PC-9 (cell line): ENCODE data around the gene AGBL5. TPM values are rescaled to one million over a fixed set of nuclear protein-coding genes. Genes with fewer than 3 reads are reported as not detected.

ENCODE experiments used
- BruUV-seq: library from RNA; stranded (reverse); fragments of 400-500 nt; replicated peaks from 2 replicates; lab custom pipeline; 2021; lab: Mats Ljungman, UMichigan
- CTCF ChIA-PET: fragments of 300-600 bp; sonication (Branson Sonifier 250); formaldehyde crosslinking; loops from one replicate; lab custom pipeline; 2022; ENCODE audit warnings: antibody characterized with exemption; lab: Charles Lee
- POLR2A ChIA-PET: fragments of 300-600 bp; sonication (Branson Sonifier 250); formaldehyde crosslinking; loops from one replicate; lab custom pipeline; 2022; ENCODE audit warnings: antibody characterized with exemption; ENCODE audit not compliant: unreplicated experiment; lab: Charles Lee
- DNase-seq, 2 experiments: peaks; one replicate each; pipeline versions ENCODE4 v3.0.0 to v3.0.0-alpha.2; 2015 to 2022; ENCODE audit warnings: mixed read lengths in 1 of 2
- H2AFZ ChIP-seq: fragments of 200-600 bp; sonication (generic); 2 replicates; pipeline ENCODE4 v1.8.1; 2017; ENCODE audit warnings: antibody characterized with exemption
- H3F3A ChIP-seq: fragments of 200-600 bp; sonication (generic); 2 replicates; pipeline ENCODE4 v1.8.1; 2017; ENCODE audit warnings: antibody characterized with exemption, mild to moderate bottlenecking, low read depth; ENCODE audit not compliant: insufficient read depth
- H3K27ac ChIP-seq: fragments of 200-600 bp; sonication (generic); 2 replicates; pipeline ENCODE4 v1.6.1; 2016; ENCODE audit warnings: mixed run types
- H3K27me3 ChIP-seq: fragments of 200-600 bp; sonication (generic); 2 replicates; pipeline ENCODE4 v1.6.1; 2016; ENCODE audit warnings: low read depth, mixed run types; ENCODE audit not compliant: insufficient read depth
- H3K36me3 ChIP-seq: fragments of 200-600 bp; sonication (generic); 2 replicates; pipeline ENCODE4 v1.6.1; 2016; ENCODE audit warnings: low read depth, mixed run types
- H3K4me1 ChIP-seq: fragments of 200-600 bp; sonication (generic); replicated peaks from 2 replicates; pipeline ENCODE4 v1.6.1; 2016; ENCODE audit warnings: mixed run types; ENCODE audit not compliant: insufficient read depth
- H3K4me2 ChIP-seq: fragments of 200-600 bp; sonication (generic); 2 replicates; pipeline ENCODE4 v1.6.1; 2017; ENCODE audit warnings: mixed run types
- H3K4me3 ChIP-seq: fragments of 200-600 bp; sonication (generic); 2 replicates; pipeline ENCODE4 v1.6.1; 2016; ENCODE audit warnings: mixed run types
- H3K79me2 ChIP-seq: fragments of 200-600 bp; sonication (generic); 2 replicates; pipeline ENCODE4 v1.6.1; 2017; ENCODE audit warnings: low read depth, mixed run types
- H3K9me2 ChIP-seq: fragments of 200-600 bp; sonication (generic); 2 replicates; pipeline ENCODE4 v1.8.1; 2017; ENCODE audit warnings: mild to moderate bottlenecking; ENCODE audit not compliant: insufficient read depth
- H3K9me3 ChIP-seq: fragments of 200-600 bp; sonication (generic); 2 replicates; pipeline ENCODE4 v1.8.1; 2016; ENCODE audit warnings: low read depth; ENCODE audit not compliant: insufficient read depth
- H4K20me1 ChIP-seq: fragments of 200-600 bp; sonication (generic); 2 replicates; pipeline ENCODE4 v1.8.1; 2017; ENCODE audit not compliant: insufficient read depth
- EZH2 ChIP-seq: fragments of 200-600 bp; sonication (generic); IDR thresholded peaks from 2 replicates; pipeline ENCODE4 v1.8.0; 2017; ENCODE audit warnings: antibody characterized with exemption, low read depth
- intact Hi-C: fragments of 100-400 bp; cut with micrococcal nuclease; formaldehyde crosslinking; loops from one replicate; pipeline ENCODE4 v1.10.0; 2022; ENCODE audit not compliant: unreplicated experiment
- total RNA-seq: library from RNA; stranded (reverse); gene quantifications from 2 replicates; pipeline ENCODE4 v1.2.3, GENCODE V29; 2021
- TF ChIP-seq, protein P1 (sequence below): fragments of 200-600 bp; sonication (generic); conservative IDR thresholded peaks from 2 replicates; pipeline ENCODE4 v1.6.1; 2017; ENCODE audit warnings: mixed run types, antibody characterized with exemption, mild to moderate bottlenecking, moderate library complexity

AGBL5 gene
- total RNA-seq, 1 experiment from 2014 or later: 63.2 TPM

DNA sequence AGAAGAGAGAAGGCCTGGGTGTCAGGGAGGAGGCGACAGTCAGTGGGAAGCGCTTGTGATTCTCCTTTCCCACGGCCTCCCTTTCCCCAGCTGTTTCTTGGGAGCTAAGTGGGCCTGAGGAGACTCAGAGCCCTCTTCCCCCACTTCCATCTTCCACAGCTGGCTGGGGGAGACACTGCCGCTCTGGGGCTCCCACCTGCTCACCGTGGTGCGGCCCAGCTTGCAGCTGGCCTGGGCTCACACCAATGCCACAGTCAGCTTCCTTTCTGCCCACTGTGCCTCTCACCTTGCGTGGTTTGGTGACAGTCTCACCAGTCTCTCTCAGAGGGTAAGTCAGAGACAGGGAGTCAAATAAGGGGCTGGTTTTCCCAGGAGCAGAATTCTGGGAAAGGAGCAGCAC lies 11.6 kb upstream of the AGBL5 start:
- DNase-seq: no peak
- Histone ChIP-seq H3K27ac (no peak overlapping the region), H3F3A (peaks cover 4% of the 10 kb centered on the region), H3K4me2 (no peak overlapping the region), H3K36me3 (peaks cover 26% of the 10 kb centered on the region), H3K9me2 (no peaks in the 10 kb centered on the region), H3K4me1 (no peaks in the 10 kb centered on the region), H3K4me3 (no peak overlapping the region), H4K20me1 (no peaks in the 10 kb centered on the region; the same call in 1 of the 2 replicates), H3K79me2 (peaks cover 6% of the 10 kb centered on the region), H3K27me3 (no peaks in the 10 kb centered on the region), H3K9me3 (no peaks in the 10 kb centered on the region), H2AFZ (no peak overlapping the region)
- POLR2A ChIA-PET: no interaction called here
- TF ChIP-seq, protein P1, sequence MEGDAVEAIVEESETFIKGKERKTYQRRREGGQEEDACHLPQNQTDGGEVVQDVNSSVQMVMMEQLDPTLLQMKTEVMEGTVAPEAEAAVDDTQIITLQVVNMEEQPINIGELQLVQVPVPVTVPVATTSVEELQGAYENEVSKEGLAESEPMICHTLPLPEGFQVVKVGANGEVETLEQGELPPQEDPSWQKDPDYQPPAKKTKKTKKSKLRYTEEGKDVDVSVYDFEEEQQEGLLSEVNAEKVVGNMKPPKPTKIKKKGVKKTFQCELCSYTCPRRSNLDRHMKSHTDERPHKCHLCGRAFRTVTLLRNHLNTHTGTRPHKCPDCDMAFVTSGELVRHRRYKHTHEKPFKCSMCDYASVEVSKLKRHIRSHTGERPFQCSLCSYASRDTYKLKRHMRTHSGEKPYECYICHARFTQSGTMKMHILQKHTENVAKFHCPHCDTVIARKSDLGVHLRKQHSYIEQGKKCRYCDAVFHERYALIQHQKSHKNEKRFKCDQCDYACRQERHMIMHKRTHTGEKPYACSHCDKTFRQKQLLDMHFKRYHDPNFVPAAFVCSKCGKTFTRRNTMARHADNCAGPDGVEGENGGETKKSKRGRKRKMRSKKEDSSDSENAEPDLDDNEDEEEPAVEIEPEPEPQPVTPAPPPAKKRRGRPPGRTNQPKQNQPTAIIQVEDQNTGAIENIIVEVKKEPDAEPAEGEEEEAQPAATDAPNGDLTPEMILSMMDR: no peak
- no peak for TF ChIP-seq EZH2
- CTCF ChIA-PET: no interaction called here
- intact Hi-C loops: no loop called here
- BruUV-seq: no TSS peak

DNA sequence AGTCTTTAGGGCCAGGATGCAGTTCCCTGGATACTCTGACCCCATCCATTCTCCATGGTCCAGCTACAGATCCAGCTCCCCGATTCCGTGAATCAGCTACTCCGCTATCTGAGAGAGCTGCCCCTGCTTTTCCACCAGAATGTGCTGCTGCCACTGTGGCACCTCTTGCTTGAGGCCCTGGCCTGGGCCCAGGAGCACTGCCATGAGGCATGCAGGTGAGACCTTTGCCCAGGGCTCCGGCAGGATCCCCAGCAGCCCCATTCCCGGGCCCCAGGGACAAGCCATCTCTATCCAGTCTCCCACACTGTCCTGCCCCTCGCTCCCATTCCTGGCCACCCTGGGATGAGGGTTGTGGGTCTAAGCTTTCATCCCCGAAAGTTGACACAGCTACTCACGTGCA lies 11.2 kb upstream of the AGBL5 start:
- CTCF ChIA-PET: no interaction called here

DNA sequence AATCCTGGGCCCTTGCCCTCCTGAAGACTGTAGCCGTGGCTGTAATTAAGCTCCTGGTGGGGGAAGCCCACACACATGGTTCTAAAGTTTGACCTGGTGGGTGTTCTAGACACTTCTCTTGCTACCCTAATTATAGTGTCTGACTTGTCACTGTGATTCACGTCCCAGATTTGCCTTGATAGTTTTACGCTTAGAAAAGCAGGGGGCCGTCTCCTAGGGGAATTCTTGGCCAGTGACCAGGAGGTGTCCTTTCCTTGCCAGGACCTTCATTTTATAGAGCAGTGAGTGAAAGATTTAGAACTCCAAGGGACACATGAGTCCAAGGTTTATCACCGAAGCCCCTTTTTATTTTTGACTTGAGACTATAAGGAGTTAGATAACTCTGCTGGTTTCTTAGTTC lies 9.7 kb upstream of the AGBL5 start:
- Histone ChIP-seq H3K4me3 (no peak overlapping the region), H3K36me3 (peaks cover 11% of the 10 kb centered on the region; the same call in 1 of the 2 replicates), H3F3A (peaks cover 4% of the 10 kb centered on the region), H4K20me1 (no peaks in the 10 kb centered on the region; the same call in 1 of the 2 replicates), H3K9me2 (no peaks in the 10 kb centered on the region), H3K79me2 (no peaks in the 10 kb centered on the region), H3K27me3 (no peaks in the 10 kb centered on the region), H3K4me2 (no peak overlapping the region), H3K27ac (no peak overlapping the region), H3K9me3 (no peaks in the 10 kb centered on the region), H3K4me1 (no peaks in the 10 kb centered on the region), H2AFZ (no peak overlapping the region)
- ChIA-PET CTCF (no interaction called here), POLR2A (no interaction called here)
- DNase-seq: no peak
- TF ChIP-seq EZH2: no peak
- intact Hi-C loops: no loop called here
- no TSS peak for BruUV-seq

More for the DNA sequence above, 11.2 kb upstream of the AGBL5 start:
- POLR2A ChIA-PET: no interaction called here
- no peak overlapping the region for H3K27ac ChIP-seq
- H3K9me3 ChIP-seq: no peaks in the 10 kb centered on the region
- H3K4me1 ChIP-seq: no peaks in the 10 kb centered on the region
- peaks cover 2% of the 10 kb centered on the region; the same call in 1 of the 2 replicates for H3K79me2 ChIP-seq
- no peaks in the 10 kb centered on the region for H3K27me3 ChIP-seq
- no peak for DNase-seq
- H3K36me3 ChIP-seq: peaks cover 22% of the 10 kb centered on the region
- TF ChIP-seq EZH2: no peak
- TF ChIP-seq, protein P1: no peak
- no peak overlapping the region for H3K4me2 ChIP-seq
- no TSS peak for BruUV-seq
- peaks cover 4% of the 10 kb centered on the region for H3F3A ChIP-seq
- intact Hi-C loops: no loop called here
- H2AFZ ChIP-seq: no peak overlapping the region
- no peaks in the 10 kb centered on the region for H3K9me2 ChIP-seq
- no peaks in the 10 kb centered on the region; the same call in 1 of the 2 replicates for H4K20me1 ChIP-seq
- no peak overlapping the region for H3K4me3 ChIP-seq

DNA sequence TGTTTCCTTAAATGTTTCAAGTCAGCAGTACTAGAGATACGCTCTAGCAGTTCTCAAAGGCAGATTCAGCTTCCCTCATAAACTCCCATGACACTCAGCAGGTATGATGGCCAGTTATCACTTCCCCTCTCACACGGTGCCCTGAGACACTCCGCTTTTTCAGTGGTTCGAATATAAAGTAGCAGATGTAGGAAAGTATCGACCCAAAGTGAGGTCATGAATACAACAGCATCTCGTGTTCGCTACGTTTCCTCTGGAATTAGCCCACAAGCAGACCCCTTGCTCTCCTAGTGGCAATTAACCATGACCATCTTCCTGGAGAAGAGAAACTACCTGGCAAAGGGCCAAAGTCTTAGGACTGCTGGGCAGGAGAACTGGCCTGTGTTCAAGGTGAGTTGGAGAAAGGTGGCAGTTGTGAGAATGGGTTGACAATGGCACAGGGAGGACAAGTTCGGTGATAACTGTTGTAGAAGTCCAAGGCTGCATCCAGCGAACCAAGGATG lies 9.3 kb upstream of the AGBL5 start:
- H3K9me3 ChIP-seq: no peaks in the 10 kb centered on the region
- no peaks in the 10 kb centered on the region for H3K79me2 ChIP-seq
- ChIA-PET POLR2A (no interaction called here), CTCF (no interaction called here)
- H3K27ac ChIP-seq: no peak overlapping the region
- TF ChIP-seq, protein P1: no peak
- no peak for TF ChIP-seq EZH2
- H2AFZ ChIP-seq: no peak overlapping the region
- peaks cover 4% of the 10 kb centered on the region for H3F3A ChIP-seq
- H4K20me1 ChIP-seq: no peaks in the 10 kb centered on the region; the same call in 1 of the 2 replicates
- no peaks in the 10 kb centered on the region for H3K9me2 ChIP-seq
- H3K4me3 ChIP-seq: no peak overlapping the region
- no peak for DNase-seq
- H3K4me1 ChIP-seq: no peaks in the 10 kb centered on the region
- BruUV-seq: no TSS peak
- peaks cover 7% of the 10 kb centered on the region; the same call in 1 of the 2 replicates for H3K36me3 ChIP-seq
- no peaks in the 10 kb centered on the region for H3K27me3 ChIP-seq
- intact Hi-C loops: no loop called here
- H3K4me2 ChIP-seq: no peak overlapping the region
